Pulmonary artery endothelial cell (primary cell): ENCODE measurements around the gene QRFP. TPM values are rescaled to one million over a fixed set of nuclear protein-coding genes. Genes with fewer than 3 reads are reported as not detected.
"Not testable (repeated sequence)": the region's sequence is repeated elsewhere in the genome, so short reads cannot be mapped to it uniquely, and the experiment has no call there.

Source experiments
- DNase-seq: peaks from one replicate; pipeline ENCODE4 v3.0.0-alpha.2; 2011; ENCODE audit warnings: low read depth, low spot score
- total RNA-seq: library from RNA; depleted of rRNA; stranded (reverse); fragments of >200 nt; gene quantifications from 2 replicates; pipeline ENCODE4 v1.2.3, GENCODE V29; 2014

QRFP gene
- total RNA-seq, 1 donor from 2014 or later = not detected

DNA sequence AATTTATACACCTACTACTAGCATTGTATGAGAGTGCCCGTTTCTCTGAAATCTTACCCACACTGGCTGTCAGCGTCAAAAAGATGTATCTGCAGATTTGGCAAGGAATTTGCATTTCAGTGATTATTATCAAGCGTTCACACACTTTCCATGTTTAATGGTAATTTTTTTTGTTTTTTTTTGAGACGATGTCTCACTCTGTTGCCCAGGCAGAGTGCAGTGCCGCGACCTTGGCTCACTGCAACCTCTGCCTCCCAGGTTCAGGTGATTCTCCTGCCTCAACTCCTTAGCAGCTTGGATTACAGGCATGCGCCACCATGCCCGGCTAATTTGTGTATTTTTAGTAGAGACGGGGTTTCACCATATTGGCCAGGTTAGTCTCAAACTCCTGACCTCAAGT lies 47.3 kb downstream of the QRFP start:
- DNase-seq = no peak

DNA sequence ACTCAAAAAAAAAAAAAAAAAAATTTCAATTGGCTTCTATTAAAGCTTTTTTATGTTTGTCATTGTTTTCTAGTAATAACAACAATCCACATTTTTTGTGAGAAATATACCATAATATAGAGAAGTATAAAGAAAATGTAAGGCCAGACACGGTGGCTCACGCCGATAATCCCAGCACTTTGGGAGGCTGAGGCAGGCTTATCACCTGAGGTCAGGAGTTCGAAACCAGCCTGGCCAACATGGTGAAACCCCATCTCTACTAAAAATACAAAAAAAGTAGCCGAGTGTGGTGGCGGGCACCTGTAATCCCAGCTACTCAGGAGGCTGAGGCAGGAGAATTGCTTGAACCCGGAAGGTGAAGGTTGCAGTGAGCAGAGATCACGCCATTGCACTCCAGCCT lies 48.1 kb downstream of the QRFP start:
- not testable (repeated sequence) for DNase-seq

DNA sequence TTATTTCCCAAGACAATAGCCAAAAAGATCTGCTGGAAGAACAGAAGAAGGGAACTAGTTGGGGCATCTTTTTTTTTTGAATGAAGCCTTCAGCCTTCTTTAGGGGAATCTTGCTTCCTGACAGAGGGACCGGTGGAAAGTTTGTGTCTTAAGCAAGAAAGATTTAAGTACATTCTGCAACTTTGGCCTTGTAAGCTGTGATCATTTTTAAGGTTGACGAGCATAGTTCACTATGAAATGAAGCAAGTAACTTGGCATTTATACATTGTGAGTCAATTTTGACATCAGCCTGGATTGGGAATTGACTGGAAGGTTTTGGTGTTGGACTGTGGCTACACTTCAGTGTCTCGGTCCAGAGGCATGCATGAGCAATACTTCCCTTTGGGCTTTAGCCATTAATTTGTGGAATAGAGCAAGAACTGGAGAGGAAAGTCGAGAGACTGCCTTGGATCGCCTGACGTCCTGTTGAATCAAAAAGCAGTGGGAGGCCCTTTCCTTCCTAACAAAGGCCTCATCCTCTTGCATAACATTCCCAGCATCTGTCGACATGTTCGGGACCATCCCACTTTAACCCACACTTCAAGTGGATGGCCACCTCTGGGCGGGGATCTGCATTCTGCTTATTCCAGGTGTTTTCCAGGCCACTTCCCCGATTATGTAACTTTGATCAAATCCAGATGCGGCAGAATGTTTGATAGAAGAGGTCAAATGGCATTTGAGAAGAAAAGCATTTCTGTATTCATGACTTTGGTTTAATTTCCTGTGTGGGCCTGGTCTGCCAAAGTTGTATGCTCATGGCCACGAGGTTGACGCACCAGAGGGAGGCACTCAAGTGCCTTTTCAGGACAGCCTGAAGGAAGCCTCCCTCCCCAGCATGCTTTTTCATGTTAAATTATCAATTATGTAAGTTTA lies 49.0 kb downstream of the QRFP start:
- DNase-seq = peak; percentile 90

DNA sequence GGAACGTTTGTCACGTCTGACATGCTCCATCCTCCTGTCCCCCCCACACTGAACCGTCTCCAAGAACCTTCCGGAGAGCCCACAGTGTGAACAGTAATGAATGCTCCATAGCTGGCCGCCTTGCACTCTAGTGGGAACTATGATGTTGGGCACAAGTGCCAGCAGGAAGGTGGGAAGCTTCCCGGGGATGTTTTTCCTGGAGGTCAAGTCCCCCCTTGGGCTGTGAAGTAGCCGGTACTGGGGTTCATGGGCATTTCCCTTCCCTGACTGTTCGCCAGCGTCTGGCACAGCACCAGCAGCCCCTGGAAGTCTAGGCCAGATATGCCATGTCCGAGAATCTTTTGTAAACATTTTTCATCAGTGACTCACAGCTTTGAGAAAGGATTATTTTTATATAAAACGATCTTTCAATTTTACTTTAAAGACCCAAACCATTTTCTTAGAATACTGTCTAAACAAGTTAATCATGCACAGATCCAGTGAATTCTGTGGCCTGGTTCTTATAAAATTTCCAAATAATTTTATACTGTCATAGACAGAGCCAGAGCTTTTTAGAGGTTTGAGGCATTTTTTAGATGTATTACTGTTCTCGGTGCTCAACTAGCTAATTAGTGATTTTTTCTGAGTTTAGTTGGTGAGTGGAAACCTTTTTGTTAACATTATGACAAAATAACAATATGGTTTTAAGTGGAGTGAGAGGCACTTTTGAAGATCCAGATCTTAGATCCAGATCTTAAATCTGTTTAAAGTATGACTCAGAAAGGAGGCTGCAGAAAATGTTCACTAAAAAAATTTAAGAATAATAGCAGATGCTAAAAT lies 49.9 kb downstream of the QRFP start:
- peak; percentile 78 for DNase-seq

DNA sequence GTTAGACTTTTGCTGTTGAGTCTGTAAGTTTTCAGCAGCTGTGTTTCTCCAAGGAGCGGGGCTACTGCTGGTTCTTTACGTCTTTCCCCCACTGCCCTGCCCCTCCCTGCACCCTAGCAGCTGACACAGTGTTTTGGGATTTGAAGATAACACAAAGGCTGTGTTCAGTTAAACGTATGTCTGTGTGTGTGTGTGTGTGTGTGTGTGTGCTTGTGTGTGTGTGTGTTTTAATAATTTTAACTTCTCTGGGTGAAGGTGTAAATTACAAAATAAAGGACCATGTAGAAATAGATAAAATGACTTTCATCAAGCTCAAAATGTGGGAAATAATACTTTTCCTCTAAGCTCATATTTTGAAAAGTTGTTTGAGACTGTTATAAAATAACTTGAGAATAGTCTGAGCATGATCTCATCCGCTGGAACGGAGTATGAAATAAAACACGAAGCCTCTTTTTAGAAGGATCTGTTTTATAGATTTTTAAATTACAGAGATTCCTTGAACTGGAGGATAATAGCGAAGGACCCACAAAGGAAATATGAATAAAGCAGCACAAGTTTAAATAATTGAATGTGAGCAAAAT lies 50.6 kb downstream of the QRFP start:
- DNase-seq = no peak

DNA sequence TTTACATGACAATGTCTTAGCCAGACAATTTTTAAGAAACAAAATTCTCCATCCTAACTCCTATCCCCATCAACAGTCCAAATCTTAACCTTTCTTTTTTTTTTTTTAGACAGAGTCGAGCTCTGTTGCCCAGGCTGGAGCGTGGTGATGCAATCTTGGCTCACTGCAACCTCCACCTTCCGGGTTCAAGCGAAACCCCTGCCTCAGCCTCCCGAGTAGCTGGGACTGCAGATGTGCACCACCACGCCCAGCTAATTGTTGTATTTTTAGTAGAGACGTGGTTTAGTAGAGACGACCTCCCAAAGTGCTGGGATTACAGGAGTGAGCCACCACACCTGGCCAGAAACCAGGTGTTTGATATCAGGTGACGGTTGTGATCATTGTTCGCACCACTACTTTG lies 51.4 kb downstream of the QRFP start:
- no peak for DNase-seq

DNA sequence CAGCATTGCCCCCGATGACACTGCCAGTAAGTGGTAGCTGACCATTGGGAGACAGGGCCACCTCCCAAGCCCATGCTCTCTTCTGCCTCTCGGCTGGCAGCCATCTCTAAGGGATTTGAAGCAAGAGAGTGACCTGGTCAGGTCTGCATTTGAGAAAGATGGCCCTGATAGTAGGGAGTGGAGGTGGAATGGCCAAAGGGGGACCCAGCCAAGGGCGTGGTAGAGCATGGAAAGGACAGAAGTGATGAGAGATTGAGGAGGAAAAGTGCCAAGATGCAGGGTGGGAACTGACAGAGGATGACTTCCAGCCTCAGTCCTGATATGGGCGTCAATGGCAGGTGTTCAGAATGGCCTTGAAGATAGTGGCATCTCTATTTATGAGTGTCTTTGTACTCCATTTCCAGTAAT lies 52.6 kb downstream of the QRFP start:
- no peak for DNase-seq

DNA sequence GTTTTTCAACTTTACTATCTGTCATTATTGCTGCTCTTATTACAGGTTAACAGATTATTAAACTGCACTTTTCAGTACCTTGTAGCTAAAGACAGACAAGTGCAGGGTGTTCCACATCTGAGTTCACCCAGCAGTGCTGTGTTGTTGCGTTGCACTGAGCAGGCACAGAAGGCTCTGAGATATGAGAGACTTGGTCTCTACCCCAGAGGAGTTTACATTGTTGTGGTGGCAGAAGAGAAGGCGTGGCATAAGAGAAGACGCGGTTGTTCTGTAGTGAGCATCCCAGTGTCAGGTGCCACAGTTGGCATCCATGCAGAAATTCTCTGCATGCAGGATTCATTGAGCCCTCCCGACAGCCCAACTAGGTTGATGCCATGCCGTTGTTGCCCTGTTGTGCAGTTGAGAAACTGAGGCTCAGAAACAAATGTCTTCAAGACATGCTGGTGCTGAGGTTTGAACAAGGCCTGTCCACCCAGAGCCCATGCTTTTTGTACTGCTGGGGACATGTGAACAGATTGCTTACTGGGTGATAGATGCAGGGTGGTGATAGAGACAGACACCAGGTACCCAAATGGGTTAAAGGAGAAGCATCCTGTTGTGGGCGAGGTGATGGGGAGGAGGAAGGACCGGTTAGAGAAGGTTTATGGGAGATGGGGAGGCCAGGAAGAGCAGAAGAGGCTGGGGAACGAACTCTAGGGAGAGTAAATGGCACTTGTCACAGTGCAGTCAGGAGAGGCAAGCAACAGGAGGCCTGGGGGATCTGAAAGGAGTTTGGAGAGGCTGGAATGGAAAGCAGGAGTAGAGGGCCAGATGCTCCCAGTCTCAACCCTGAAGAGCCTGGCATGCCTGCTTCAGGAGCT lies 53.3 kb downstream of the QRFP start:
- no peak for DNase-seq

Other genes with a start within 250 kb of the QRFP start
- under 0.01 TPM in 1 of 2 replicates, not detected in the other for gene PRDM12, start 232.2 kb downstream of the QRFP start, total RNA-seq
- 54.5 and 65.1 TPM in 2 replicates for gene EXOSC2, start 203.0 kb downstream of the QRFP start, total RNA-seq
- 49.2 and 59.5 TPM in 2 replicates for gene ABL1, start 61.6 kb downstream of the QRFP start, total RNA-seq
- not detected in 2 replicates for gene FIBCD1, start 42.4 kb upstream of the QRFP start, total RNA-seq
- 0.07 TPM in 1 of 2 replicates, not detected in the other for gene LAMC3, start 112.4 kb upstream of the QRFP start, total RNA-seq
- 64.6 and 72.3 TPM in 2 replicates for gene AIF1L, start 199.7 kb upstream of the QRFP start, total RNA-seq
- 12.2 and 16.3 TPM in 2 replicates for gene NUP214, start 228.8 kb upstream of the QRFP start, total RNA-seq